ENCODE measurements around the gene MACROD2.
A peak's percentile ranks its signal among the peaks of the same experiment; 100 is the strongest.

The MACROD2 gene

DNA sequence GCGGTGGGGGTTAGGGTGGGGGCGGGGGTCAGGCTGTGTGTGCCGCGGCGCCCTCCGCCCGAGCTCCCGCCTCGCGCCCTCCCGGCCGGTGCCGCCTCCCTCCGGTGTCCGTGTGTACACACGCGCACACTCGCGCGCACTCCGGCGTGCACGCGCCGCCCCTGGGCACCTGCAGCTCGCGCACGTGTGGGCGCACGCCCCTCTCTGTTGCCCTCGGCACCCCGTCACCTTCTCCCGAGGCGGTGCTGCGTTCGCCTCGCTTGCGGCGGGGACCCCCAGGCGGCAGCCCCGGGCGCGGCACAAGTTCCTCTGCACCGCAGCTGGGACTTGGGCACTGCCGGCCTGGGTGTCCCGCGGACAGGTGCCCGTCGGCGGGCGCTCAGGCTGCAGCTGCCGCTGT lies 525 bp downstream of the MACROD2 start (continued):
- TF ChIP-seq ZBTB26 (tag by site-specific recombination; optimal IDR thresholded peaks at IDR 0.05) (peak; percentile 89), ZNF221 (tag by site-specific recombination; IDR thresholded peaks at IDR 0.05; ENCODE audit: borderline replicate concordance) (no peak), PBX3 (CRISPR knock-in tag; IDR thresholded peaks at IDR 0.05) (0 out of 2 replicates have a peak, but pooled peaks have one; percentile 57), EGR2 (tag by site-specific recombination; IDR thresholded peaks at IDR 0.05; ENCODE audit: low read depth) (no peak), ZNF610 (tag by site-specific recombination; IDR thresholded peaks at IDR 0.05; ENCODE audit: borderline replicate concordance) (no peak), GLIS2 (tag by site-specific recombination; IDR thresholded peaks at IDR 0.05) (peak; percentile 38; the same call in 1 of the 2 replicates), ZNF830 (tag by site-specific recombination; IDR thresholded peaks at IDR 0.05; ENCODE audit: low read depth) (no peak), ZIC2 (tag by site-specific recombination; IDR thresholded peaks at IDR 0.05) (peak; percentile 93), ZNF398 (tag by site-specific recombination; IDR thresholded peaks at IDR 0.05) (0 out of 2 replicates have a peak, but pooled peaks have one; percentile 20), ZNF76 (tag by site-specific recombination; IDR thresholded peaks at IDR 0.05; ENCODE audit: borderline replicate concordance, low read depth) (no peak), ZNF529 (tag by site-specific recombination; IDR thresholded peaks at IDR 0.05; ENCODE audit: insufficient replicate concordance) (no peak), ZNF596 (tag by site-specific recombination; IDR thresholded peaks at IDR 0.05) (no peak), ZNF600 (tag by site-specific recombination; IDR thresholded peaks at IDR 0.05) (no peak), YY1 (tag by site-specific recombination; IDR thresholded peaks at IDR 0.05) (no peak), INSM2 (tag by site-specific recombination; IDR thresholded peaks at IDR 0.05) (no peak), ZSCAN16 (tag by site-specific recombination; IDR thresholded peaks at IDR 0.05) (no peak), ZBTB20 (tag by site-specific recombination; IDR thresholded peaks at IDR 0.05) (peak; percentile 48; the same call in 1 of the 2 replicates), ZBTB8A (tag by site-specific recombination; IDR thresholded peaks at IDR 0.05) (peak; percentile 96)
- TF ChIP-seq, protein P1, sequence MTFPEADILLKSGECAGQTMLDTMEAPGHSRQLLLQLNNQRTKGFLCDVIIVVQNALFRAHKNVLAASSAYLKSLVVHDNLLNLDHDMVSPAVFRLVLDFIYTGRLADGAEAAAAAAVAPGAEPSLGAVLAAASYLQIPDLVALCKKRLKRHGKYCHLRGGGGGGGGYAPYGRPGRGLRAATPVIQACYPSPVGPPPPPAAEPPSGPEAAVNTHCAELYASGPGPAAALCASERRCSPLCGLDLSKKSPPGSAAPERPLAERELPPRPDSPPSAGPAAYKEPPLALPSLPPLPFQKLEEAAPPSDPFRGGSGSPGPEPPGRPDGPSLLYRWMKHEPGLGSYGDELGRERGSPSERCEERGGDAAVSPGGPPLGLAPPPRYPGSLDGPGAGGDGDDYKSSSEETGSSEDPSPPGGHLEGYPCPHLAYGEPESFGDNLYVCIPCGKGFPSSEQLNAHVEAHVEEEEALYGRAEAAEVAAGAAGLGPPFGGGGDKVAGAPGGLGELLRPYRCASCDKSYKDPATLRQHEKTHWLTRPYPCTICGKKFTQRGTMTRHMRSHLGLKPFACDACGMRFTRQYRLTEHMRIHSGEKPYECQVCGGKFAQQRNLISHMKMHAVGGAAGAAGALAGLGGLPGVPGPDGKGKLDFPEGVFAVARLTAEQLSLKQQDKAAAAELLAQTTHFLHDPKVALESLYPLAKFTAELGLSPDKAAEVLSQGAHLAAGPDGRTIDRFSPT (tag by site-specific recombination; IDR thresholded peaks at IDR 0.05), result peak; percentile 80

DNA sequence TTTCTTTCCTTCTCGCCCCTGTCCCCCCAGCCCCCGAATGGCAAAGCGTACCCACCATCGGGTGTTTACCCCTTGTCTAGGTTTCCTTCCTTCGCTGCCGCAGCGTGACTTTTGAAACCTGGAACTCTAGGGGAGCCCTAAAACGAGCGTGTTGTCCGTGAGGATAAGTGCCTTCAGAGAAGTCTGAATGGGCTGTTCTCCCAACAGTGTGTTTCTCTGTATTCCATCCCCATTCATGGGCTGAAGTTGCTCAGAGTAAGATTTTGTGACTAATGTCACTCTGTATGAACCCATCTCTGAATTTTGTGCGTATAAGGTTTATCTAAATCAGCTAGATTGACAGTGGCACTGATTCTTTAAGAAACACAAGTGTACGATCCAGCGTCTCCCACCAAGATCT lies 949 bp downstream of the MACROD2 start:
- Histone ChIP-seq H3K4me3 (ENCODE audit: low read depth, low read length) (peak overlapping the region; percentile 82), H3K4me1 (ENCODE audit: control insufficient read depth, insufficient read depth, low read length) (no peaks in the 10 kb centered on the region), H3K36me3 (ENCODE audit: control insufficient read depth in 2 of 2, insufficient read depth in 1 of 2, low read length in 2 of 2) (no peaks in the 10 kb centered on the region), H3K9me3 (ENCODE audit: control insufficient read depth, insufficient read depth, low read depth, low read length) (no peaks in the 10 kb centered on the region), H3K27ac (ENCODE audit: extremely low read depth, low read depth, low read length) (no peak overlapping the region)
- ChIA-PET POLR2A (interaction anchor here (0.6 to 1.6 kb wide), 3 partner anchors 15 to 1304 kb away, joined by 3 to 6 read pairs (median 3); partner anchors contain the start of genes ESF1 and NDUFAF5), CTCF (interaction anchor here (1.0 kb wide), 1 partner anchor 25 kb away, joined by 3 read pairs; no protein-coding TSS in a partner anchor)
- TF ChIP-seq ZNF544 (tag by site-specific recombination; IDR thresholded peaks at IDR 0.05) (no peak), ZBTB8A (tag by site-specific recombination; IDR thresholded peaks at IDR 0.05) (peak; percentile 56), ZNF664 (tag by site-specific recombination; IDR thresholded peaks at IDR 0.05) (no peak), KLF16 (tag by site-specific recombination; IDR thresholded peaks at IDR 0.05) (no peak), ZNF350 (tag by site-specific recombination; IDR thresholded peaks at IDR 0.05) (no peak), ATF2 (tag by site-specific recombination; IDR thresholded peaks at IDR 0.05; ENCODE audit: low read depth) (no peak), ZNF335 (tag by site-specific recombination; conservative IDR thresholded peaks at IDR 0.05) (peak; percentile 30), PRDM6 (tag by site-specific recombination; IDR thresholded peaks at IDR 0.05) (no peak), ZBTB20 (tag by site-specific recombination; IDR thresholded peaks at IDR 0.05) (peak; percentile 28; the same call in 1 of the 2 replicates)
